Stomach (tissue), 4 donors: ENCODE measurements around the gene SCNN1B.

ENCODE experiments used
- CTCF ChIP-seq, 7 experiments: fragments of 450-650 bp in 4 of 7; fragments of 200-600 bp in 3 of 7; sonication (generic) in 3 of 7; IDR thresholded peaks; one replicate each; pipeline ENCODE4 v1.5.1; 2016 to 2019; ENCODE audit warnings: antibody characterized with exemption in 7 of 7, control low read depth in 2 of 7, mild to moderate bottlenecking in 1 of 7
- EP300 ChIP-seq: sonication (generic); formaldehyde crosslinking; IDR thresholded peaks from one replicate; pipeline ENCODE4 v1.6.1; 2017; ENCODE audit warnings: antibody characterized with exemption
- POLR2A ChIP-seq, 4 donors: fragments of 450-650 bp; IDR thresholded peaks; one replicate each; pipeline ENCODE4 v1.6.1; 2016; ENCODE audit warnings: antibody characterized with exemption in 4 of 4, control low read depth in 2 of 4, mild to moderate bottlenecking in 1 of 4, moderate library complexity in 1 of 4
- POLR2AphosphoS5 ChIP-seq, 3 donors: sonication (generic); formaldehyde crosslinking; IDR thresholded peaks; one replicate each; pipeline ENCODE4 v1.6.1; 2016; ENCODE audit warnings: antibody characterized with exemption in 3 of 3

GRCh38 chr16:23306199-23307100 lies 4.3 kb downstream of the SCNN1B start:
- TF ChIP-seq CTCF (IDR thresholded peaks at IDR 0.05) (no peak), POLR2A (IDR thresholded peaks at IDR 0.05) (no peak), POLR2AphosphoS5 (IDR thresholded peaks at IDR 0.05) (no peak), EP300 (no peak)
